Iris pigment epithelial cell (primary cell): ENCODE measurements around the gene IMPA2.
"Not testable (repeated sequence)": the region's sequence is repeated elsewhere in the genome, so short reads cannot be mapped to it uniquely, and the experiment has no call there.

ENCODE experiments used
- DNase-seq: peaks from one replicate; pipeline ENCODE4 v3.0.0-alpha.2; 2011; ENCODE audit warnings: low read depth

IMPA2 gene

DNA sequence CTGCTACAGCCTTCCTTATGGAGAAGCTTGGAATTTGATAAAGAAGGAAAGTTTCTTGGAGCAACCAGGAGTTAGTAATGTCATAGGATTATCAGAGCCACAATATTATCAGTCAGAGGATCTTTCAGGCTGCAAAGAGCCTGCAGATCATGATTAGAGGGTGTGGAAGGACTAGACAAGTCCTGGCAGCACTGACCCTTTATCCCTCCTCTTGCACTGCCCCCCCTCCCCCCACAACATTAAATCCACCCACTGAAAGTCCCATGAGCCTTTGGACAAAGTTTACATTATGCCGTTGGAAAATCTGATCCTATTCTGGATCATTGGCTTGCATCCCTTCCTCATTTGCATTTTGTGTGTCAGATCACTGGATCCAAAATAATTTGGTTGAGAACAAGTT, 18.7 kb upstream of the IMPA2 start:
- DNase-seq, result no peak

- DNase-seq, result peak; percentile 65
Measured at GRCh38 chr18:11963991-11964484, 17.3 kb upstream of the IMPA2 start.

DNA sequence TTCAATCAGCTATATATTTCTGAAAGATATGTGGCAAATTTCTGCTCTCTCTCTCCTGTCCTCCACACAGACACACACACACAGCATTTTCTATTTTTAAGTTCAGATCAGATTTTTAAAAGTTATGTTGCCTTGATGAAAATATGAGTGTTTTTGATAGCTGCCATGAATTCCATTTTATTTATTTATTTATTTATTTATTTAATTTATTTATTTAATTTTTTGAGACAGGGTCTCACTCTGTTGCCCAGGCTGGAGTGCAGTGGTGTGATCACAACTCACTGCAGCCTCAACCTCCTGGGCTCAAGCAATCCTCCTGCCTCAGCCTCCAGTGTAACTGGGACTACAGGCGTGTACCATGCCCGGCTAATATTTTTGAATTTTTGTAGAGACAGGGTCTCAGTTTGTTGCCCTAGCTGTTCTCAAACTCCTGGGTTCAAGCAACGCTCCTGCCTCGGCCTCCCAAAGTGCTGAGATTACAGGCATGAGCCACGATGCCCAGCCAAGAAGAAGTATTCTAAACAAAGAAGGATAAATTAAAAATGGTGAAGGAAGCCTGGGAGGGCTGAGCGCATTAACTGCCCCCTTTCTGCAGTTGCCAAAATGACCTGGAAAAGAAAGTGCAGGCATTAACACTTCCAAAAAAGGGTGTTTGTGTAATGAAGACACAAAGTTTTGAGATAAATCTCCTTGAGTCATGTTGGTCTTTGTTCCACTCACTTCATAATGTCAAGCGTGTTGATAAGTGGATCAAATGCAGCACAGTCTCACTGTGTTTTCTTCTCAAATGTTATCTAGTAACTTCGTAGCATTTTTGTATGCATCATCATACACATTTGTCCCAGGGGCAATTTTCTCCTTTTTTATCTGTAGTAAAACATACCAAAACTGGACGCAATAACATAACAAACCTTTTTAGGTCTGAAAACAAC, 11.1 kb upstream of the IMPA2 start:
- DNase-seq, result no peak

DNA sequence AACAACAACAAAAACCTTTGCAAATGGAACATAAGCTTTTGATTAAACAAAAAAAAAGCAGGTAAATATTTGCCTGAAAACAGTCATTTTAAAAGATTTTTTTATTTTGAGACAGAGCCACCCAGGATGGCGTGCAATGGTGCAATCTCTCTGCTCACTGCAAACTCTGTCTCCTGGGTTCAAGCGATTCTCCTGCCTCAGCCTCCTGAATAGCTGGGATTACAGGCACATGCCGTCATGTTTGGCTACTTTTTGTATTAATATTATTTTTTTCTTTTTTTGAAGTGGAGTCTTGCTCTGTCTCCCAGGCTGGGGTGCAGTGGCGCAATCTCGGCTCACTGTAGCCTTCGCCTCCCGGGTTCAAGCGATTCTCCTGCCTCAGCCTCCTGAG, 10.5 kb upstream of the IMPA2 start:
- not testable (repeated sequence) for DNase-seq

GRCh38 chr18:11972371-11973174, 8.7 kb upstream of the IMPA2 start:
- no peak for DNase-seq

DNA sequence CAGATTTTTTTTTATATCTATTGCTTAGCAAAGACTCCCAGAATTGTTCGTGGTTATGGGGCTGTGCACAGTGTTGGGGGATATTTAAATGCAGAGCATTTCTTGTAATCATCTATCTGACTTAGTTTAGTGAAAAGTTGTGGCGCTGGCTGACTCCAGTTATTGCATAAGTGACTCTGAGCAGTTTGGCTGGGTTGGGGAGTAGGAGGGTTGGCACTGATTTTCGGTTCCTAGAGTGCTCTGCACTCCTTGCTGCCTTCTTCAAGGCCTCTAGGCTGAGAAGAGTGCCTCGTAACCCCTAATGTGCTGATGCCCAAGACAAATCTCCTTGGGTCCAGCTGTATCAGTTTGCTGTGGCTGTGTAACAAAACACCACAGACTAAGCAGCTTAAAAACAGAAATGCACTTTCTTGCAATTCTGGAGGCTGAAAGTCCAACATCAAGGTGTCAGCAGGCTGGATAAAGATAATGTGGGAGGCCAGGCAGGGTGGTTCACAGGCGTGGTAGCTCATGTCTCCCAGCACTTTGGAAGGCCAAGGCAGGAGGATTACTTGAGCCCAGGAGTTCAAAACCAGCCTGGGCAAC, 6.5 kb upstream of the IMPA2 start:
- no peak for DNase-seq

DNA sequence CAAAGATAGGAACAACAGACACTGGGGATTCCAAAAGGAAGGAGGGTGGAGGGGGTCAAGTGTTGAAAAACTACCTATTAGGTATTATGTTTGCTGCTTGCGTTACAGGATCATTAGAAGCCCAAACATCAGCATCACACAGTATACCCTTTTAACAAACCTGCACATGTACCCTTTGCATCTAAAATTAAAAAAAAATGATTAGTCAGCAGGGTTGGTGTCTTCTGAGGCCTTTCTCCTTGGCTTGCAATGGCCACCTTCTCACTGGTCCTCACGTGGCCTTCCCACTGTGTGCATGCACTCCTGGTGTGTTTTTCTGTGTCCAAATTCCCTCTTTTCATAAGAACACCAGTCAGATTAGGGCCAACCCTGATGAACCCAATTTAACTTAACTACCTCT, 5.6 kb upstream of the IMPA2 start:
- no peak for DNase-seq

- peak; percentile 64 for DNase-seq
Measured at GRCh38 chr18:11976315-11977152, 4.8 kb upstream of the IMPA2 start.

GRCh38 chr18:11977153-11977466, 4.2 kb upstream of the IMPA2 start:
- no peak for DNase-seq

DNA sequence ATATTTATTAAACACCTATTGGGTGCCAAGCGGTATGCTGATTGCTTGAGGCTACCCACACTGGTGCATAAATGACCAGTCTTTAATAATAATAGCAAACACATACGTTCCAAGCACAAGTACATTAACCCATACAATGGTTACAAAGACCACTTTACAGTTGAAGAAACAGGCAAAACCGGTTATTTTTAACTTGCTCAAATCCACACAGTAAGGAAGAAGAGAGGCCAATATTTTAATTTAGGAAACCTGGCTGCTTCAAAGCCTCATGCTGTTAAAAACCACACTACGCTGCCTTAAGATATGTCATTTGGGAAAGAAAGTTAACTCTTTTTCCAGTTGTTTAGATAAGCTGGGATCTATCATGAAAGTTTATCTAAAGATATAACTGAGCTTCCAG, 2.4 kb upstream of the IMPA2 start:
- no peak for DNase-seq

- DNase-seq, result no peak
Measured at GRCh38 chr18:11980163-11980493, 1.2 kb upstream of the IMPA2 start.

DNA sequence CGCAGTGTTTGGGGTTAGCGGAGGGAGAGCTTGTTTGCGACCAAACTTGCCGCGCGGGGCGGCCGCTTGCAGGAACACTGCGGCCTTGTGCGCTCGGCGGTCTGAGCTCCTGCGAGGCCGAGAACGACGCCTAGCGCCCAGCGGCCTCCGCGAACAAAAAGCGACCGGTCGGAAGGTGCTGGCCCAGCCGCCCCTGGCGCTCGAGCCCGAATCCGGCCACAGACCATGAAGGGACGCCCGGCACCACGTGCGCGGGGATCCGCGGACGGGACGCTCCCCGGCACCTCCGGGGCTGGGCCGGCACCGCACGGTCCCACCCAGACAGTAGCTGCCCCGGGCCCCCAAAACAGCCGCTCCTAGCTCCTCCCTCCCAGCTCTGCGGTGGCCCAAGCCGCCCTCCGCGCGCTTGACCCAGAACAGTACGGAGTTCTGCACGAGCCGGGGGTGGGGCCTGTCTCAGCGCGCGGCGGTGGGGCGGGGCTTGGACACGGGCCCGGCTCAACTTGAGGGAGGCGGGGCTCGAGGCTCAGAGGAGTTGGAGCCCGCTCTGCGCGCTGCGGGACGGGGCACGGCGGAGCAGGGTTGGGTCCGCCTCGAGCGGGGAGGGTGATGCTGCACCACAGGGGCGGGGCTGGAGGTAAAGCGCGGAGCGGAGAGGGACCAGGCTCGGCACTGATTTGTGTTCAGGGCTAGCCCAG, 664 bp upstream of the IMPA2 start:
- DNase-seq, result peak; percentile 99

GRCh38 chr18:11981543-11982366, 448 bp downstream of the IMPA2 start:
- peak; percentile 31 for DNase-seq

- DNase-seq, result no peak
Measured at GRCh38 chr18:11982981-11983380, 1.7 kb downstream of the IMPA2 start.

GRCh38 chr18:11983592-11983991, 2.3 kb downstream of the IMPA2 start:
- no peak for DNase-seq

DNA sequence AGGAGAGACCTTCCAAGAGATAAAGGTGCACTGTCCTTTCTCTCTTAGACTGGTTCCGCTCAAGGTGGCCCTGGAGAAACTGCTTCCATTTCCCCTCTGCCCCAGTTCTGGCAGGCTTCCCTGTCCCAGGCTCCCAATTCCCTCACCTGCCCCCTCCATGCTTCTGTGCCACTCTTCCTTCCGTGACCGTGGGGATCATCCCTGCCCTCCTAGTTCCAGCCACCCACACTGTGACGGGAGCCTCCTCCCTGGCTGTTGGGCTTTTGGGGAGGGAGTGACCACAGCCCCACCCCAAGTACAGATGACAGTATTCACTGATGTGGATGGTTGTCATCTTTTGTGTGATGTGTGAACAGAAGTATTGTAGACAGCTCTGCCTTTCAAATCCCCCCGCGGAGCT, 2.8 kb downstream of the IMPA2 start:
- DNase-seq, result no peak

DNA sequence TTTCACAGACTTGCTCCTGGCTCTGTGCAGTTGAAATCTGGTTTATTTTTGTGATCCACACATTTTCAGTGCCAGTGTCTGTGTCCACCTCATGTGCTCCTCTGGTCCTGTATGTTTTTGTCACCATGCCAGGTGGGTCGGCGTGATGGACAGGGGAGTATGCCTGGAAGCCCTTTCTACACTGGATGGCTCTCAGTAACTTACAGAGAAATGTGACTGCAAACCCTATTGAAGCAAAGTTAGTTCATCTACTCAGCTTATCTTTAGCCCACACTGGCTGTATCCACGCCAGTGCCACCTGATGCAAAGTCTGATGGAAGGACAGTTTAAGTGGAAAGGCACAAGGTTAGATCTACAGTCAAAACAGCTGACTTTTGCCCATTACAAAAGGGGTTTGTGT, 4.3 kb downstream of the IMPA2 start:
- no peak for DNase-seq

DNA sequence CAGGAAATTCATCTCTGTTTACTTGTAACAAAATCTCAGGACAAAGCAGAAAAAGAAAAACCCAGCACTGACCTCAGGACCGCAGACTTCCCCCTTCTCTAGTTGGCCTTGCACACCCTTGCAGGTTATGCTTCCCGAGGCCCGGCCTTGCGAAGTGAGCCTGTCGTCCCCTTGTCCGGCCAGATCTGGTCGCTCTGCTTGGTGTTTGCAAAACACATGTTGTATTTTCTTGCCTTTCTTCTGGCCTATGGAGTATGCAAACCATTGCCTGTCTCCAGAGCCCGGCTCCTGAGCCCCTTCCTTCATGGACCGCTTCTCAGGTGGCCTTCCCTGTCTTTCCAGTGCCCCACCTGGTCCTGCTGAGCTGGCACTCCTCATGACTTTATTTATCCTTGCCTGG, 4.8 kb downstream of the IMPA2 start:
- DNase-seq, result no peak

DNA sequence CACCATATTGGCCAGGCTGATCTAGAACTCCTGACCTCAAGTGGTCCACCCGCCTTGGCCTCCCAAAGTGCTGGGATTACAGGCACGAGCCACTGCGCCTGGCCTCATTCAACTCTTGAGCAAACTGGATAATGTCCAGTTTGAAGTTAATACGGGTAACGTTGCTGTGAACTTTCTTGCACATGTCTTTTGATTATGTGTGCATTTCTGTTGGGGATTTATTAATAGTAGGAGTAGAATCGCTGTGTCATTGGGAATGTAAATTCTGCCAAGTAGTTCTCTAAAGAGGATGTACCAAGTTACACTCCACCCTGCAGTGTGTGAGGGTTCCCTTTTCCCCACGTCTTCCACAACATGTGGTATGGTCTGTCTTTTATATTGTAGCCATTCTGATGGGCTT, 6.2 kb downstream of the IMPA2 start:
- DNase-seq, result no peak

DNA sequence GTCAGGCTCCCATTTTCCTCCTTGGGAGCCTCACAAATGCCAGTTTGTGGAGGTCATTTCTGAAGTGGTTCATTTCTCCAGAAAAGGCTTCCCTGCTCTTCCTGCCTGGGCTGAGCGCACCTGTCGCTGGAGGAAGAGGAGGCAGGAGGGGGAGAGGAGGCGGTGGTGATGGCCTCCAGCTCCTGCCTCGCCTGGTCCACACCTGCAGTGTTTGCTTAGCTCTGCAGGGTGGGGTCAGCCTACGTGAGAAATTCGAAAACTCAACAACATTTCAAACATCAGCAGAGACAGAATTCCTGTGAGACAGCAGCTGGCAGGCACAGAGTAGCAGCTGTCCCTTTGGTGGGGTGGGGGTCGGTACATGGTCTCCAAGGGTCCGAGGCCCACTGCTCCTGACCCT, 7.9 kb downstream of the IMPA2 start:
- DNase-seq, result no peak

DNA sequence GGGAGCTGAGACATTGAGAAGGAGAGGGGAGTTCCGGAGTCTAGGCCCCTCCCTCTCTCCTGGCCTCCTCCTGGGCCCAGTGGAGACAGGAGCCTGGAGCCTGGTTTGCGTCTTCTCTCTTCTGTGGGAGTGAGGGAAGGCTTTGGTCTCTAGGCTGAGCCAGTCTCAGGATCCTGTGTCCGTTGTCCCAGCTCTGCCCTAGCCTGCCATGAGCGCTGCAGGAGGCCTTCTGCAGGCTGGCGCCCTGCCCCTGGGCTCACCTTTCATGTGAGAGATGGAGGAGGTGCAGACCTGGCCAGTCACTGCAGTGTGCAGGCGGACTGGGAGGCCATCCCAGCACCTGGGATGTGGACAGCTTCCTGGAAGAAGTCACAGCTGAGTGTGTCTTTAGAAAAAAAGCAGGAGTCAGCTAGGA, 8.7 kb downstream of the IMPA2 start:
- DNase-seq, result no peak
